ENCODE measurements around the gene EPHA6. TPM values are rescaled to one million over a fixed set of nuclear protein-coding genes. Genes with fewer than 3 reads are reported as not detected.

Gene EPHA6
- total RNA-seq, 1 experiment from 2014 or later = 3.6 TPM

- Histone ChIP-seq H3K4me2 (ENCODE audit: low read length) (no peak overlapping the region), H3K36me3 (ENCODE audit: low read depth, low read length) (no peaks in the 10 kb centered on the region), H3K4me1 (ENCODE audit: insufficient read depth, low read length) (no peaks in the 10 kb centered on the region), H2AFZ (ENCODE audit: low read length) (no peak overlapping the region), H3K9me2 (replicated peaks; ENCODE audit: low read length) (no peaks in the 10 kb centered on the region), H3F3A (ENCODE audit: low read length, unreplicated experiment) (no peaks in the 10 kb centered on the region), H3K79me2 (ENCODE audit: low read length) (no peaks in the 10 kb centered on the region), H3K4me3 (ENCODE audit: low read length) (no peak overlapping the region), H3K9ac (ENCODE audit: low read length) (no peak overlapping the region), H4K20me1 (ENCODE audit: low read length) (no peaks in the 10 kb centered on the region), H3K27me3 (ENCODE audit: low read length) (no peaks in the 10 kb centered on the region), H3K27ac (ENCODE audit: low read length) (no peak overlapping the region), H3K9me3 (ENCODE audit: low read length) (no peaks in the 10 kb centered on the region)
- ChIA-PET POLR2A (ENCODE audit: unreplicated experiment) (no interaction called here), CTCF (no interaction called here)
- no TSS peak for BruUV-seq (replicated peaks)
- intact Hi-C loops (cut with micrococcal nuclease) = no loop called here
- DNase-seq (no peak), ATAC-seq (no peak)
- no peak for TF ChIP-seq EZH2phosphoT487 (IDR thresholded peaks at IDR 0.05; ENCODE audit: borderline replicate concordance, low read length)
- no peak for TF ChIP-seq EZH2 (IDR thresholded peaks at IDR 0.05; ENCODE audit: low read length, unreplicated experiment)
- no peak for TF ChIP-seq CTCF (conservative IDR thresholded peaks at IDR 0.05; ENCODE audit: low read depth, low read length)
These were observed 292.2 kb downstream of the EPHA6 start for GRCh38 chr3:97106652-97106989.

DNA sequence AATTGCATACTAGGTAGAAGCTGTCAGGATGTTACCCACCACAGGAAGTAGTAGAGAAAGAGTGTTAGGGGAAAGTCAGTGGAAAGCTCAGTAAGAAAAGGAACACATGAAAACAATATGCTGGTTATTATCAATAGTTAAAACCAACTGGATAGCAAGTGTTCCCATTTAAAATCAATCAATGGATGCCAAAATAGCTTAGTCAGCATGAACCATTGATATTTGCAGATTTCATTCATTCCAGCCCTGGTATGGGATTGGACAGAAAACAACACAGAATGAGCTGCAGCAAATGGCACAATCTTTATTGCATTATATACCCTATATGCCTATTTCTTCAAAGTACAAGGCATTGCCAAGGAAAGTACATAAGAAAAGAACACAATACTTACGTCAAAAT is 293.7 kb downstream of the EPHA6 start:
- H2AFZ ChIP-seq (ENCODE audit: low read length) = no peak overlapping the region
- no peaks in the 10 kb centered on the region for H3K79me2 ChIP-seq (ENCODE audit: low read length)
- intact Hi-C loops (cut with micrococcal nuclease) = no loop called here
- H4K20me1 ChIP-seq (ENCODE audit: low read length) = no peaks in the 10 kb centered on the region
- H3K9me2 ChIP-seq (replicated peaks; ENCODE audit: low read length) = no peaks in the 10 kb centered on the region
- ATAC-seq (no peak), DNase-seq (no peak)
- no peaks in the 10 kb centered on the region for H3K36me3 ChIP-seq (ENCODE audit: low read depth, low read length)
- BruUV-seq (replicated peaks) = no TSS peak
- ChIA-PET POLR2A (ENCODE audit: unreplicated experiment) (no interaction called here), CTCF (no interaction called here)
- no peak overlapping the region for H3K4me2 ChIP-seq (ENCODE audit: low read length)
- no peaks in the 10 kb centered on the region for H3F3A ChIP-seq (ENCODE audit: low read length, unreplicated experiment)
- no peak overlapping the region for H3K27ac ChIP-seq (ENCODE audit: low read length)
- no peaks in the 10 kb centered on the region for H3K4me1 ChIP-seq (ENCODE audit: insufficient read depth, low read length)
- 0 out of 2 replicates have a peak, but pooled peaks cover 4% of the 10 kb centered on the region for H3K9me3 ChIP-seq (ENCODE audit: low read length)
- H3K27me3 ChIP-seq (ENCODE audit: low read length) = no peaks in the 10 kb centered on the region
- H3K4me3 ChIP-seq (ENCODE audit: low read length) = no peak overlapping the region
- no peak for TF ChIP-seq CTCF (conservative IDR thresholded peaks at IDR 0.05; ENCODE audit: low read depth, low read length)
- no peak for TF ChIP-seq EZH2 (IDR thresholded peaks at IDR 0.05; ENCODE audit: low read length, unreplicated experiment)
- H3K9ac ChIP-seq (ENCODE audit: low read length) = no peak overlapping the region

GRCh38 chr3:97111244-97111643 is 296.9 kb downstream of the EPHA6 start:
- CTCF ChIA-PET = no interaction called here
- no peak for DNase-seq
- no peak for TF ChIP-seq EZH2phosphoT487 (IDR thresholded peaks at IDR 0.05; ENCODE audit: borderline replicate concordance, low read length)
- no peak for TF ChIP-seq EZH2 (IDR thresholded peaks at IDR 0.05; ENCODE audit: low read length, unreplicated experiment)
- no peak for TF ChIP-seq CTCF (conservative IDR thresholded peaks at IDR 0.05; ENCODE audit: low read depth, low read length)
- Histone ChIP-seq H3K36me3 (ENCODE audit: low read depth, low read length) (no peaks in the 10 kb centered on the region), H4K20me1 (ENCODE audit: low read length) (no peaks in the 10 kb centered on the region), H3K4me2 (ENCODE audit: low read length) (no peak overlapping the region), H3K9me2 (replicated peaks; ENCODE audit: low read length) (no peaks in the 10 kb centered on the region), H3K4me3 (ENCODE audit: low read length) (no peak overlapping the region), H3F3A (ENCODE audit: low read length, unreplicated experiment) (no peaks in the 10 kb centered on the region), H3K9ac (ENCODE audit: low read length) (no peak overlapping the region), H3K9me3 (ENCODE audit: low read length) (0 out of 2 replicates have a peak, but pooled peaks cover 4% of the 10 kb centered on the region), H3K4me1 (ENCODE audit: insufficient read depth, low read length) (no peaks in the 10 kb centered on the region), H2AFZ (ENCODE audit: low read length) (no peak overlapping the region), H3K27me3 (ENCODE audit: low read length) (no peaks in the 10 kb centered on the region), H3K27ac (ENCODE audit: low read length) (no peak overlapping the region), H3K79me2 (ENCODE audit: low read length) (no peaks in the 10 kb centered on the region)
- intact Hi-C loops (cut with micrococcal nuclease) = loop anchor here (10.0 kb wide), 1 partner anchor 246 kb away; no protein-coding TSS in a partner anchor
- ATAC-seq = no peak
- no TSS peak for BruUV-seq (replicated peaks)
- POLR2A ChIA-PET (ENCODE audit: unreplicated experiment) = no interaction called here
